ENCODE data around the gene NCAM1.

Gene NCAM1

DNA sequence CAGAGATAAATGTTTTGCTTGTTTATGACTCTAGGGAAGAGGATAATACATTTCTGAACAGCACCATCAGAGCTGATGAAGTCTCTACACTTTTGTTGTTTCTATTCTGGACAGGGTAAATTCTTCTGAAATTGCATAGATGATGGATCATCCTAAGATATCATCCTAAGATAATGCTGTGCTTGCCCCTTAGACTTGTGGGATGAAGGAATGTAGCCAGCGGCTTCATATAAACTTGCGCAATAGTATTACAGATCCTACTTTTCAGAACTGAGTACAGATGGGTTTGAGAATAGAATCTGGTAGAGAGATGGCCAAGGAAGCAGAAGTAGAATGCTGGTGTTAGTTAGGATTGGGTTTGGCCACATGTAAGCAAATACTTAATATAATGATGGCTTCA is 61.0 kb downstream of the NCAM1 start:
- H3K4me1 ChIP-seq, result no peaks in the 10 kb centered on the region
- H2AFZ ChIP-seq, result no peak overlapping the region
- TF ChIP-seq, protein P1, sequence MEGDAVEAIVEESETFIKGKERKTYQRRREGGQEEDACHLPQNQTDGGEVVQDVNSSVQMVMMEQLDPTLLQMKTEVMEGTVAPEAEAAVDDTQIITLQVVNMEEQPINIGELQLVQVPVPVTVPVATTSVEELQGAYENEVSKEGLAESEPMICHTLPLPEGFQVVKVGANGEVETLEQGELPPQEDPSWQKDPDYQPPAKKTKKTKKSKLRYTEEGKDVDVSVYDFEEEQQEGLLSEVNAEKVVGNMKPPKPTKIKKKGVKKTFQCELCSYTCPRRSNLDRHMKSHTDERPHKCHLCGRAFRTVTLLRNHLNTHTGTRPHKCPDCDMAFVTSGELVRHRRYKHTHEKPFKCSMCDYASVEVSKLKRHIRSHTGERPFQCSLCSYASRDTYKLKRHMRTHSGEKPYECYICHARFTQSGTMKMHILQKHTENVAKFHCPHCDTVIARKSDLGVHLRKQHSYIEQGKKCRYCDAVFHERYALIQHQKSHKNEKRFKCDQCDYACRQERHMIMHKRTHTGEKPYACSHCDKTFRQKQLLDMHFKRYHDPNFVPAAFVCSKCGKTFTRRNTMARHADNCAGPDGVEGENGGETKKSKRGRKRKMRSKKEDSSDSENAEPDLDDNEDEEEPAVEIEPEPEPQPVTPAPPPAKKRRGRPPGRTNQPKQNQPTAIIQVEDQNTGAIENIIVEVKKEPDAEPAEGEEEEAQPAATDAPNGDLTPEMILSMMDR (IDR thresholded peaks at IDR 0.05), result no peak
- H3K36me3 ChIP-seq (ENCODE audit: control insufficient read depth, insufficient read depth, low read length), result no peaks in the 10 kb centered on the region
- no peak overlapping the region for H3K27ac ChIP-seq
- H3K79me2 ChIP-seq, result no peaks in the 10 kb centered on the region
- H3K9me3 ChIP-seq (ENCODE audit: control insufficient read depth, low read length), result no peaks in the 10 kb centered on the region
- H3K9ac ChIP-seq, result no peak overlapping the region
- H3K4me3 ChIP-seq (ENCODE audit: low read depth, low read length), result no peak overlapping the region
- H3K4me2 ChIP-seq (ENCODE audit: low read length), result no peak overlapping the region
- H3K27me3 ChIP-seq (ENCODE audit: control insufficient read depth, insufficient read depth, low read length), result no peaks in the 10 kb centered on the region

DNA sequence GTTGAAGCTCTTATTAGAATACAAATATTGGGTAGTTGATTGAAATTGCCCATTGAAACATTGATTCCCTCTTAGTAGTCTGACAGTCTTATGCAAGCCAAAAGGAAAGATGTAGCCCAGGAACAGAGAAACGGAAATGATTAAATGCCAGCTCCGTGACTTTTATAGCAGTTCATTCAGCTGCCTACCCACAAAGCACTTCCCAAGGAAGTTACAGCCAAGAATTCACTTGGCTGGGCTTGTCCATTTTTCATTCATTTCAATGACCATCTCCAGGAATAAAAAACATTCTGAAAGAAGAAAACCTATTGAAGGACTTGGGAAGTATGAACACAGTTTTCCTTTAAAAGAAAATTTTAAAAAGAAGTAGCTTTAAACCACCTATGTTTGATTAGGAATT is 62.0 kb downstream of the NCAM1 start:
- Histone ChIP-seq H3K27ac (no peak overlapping the region), H3K9ac (no peak overlapping the region), H3K27me3 (ENCODE audit: control insufficient read depth, insufficient read depth, low read length) (no peaks in the 10 kb centered on the region), H3K79me2 (no peaks in the 10 kb centered on the region), H3K4me1 (no peaks in the 10 kb centered on the region), H3K9me3 (ENCODE audit: control insufficient read depth, low read length) (no peaks in the 10 kb centered on the region), H2AFZ (no peak overlapping the region), H3K36me3 (ENCODE audit: control insufficient read depth, insufficient read depth, low read length) (no peaks in the 10 kb centered on the region), H3K4me2 (ENCODE audit: low read length) (no peak overlapping the region), H3K4me3 (ENCODE audit: low read depth, low read length) (no peak overlapping the region)
- TF ChIP-seq, protein P1 (IDR thresholded peaks at IDR 0.05), result no peak

DNA sequence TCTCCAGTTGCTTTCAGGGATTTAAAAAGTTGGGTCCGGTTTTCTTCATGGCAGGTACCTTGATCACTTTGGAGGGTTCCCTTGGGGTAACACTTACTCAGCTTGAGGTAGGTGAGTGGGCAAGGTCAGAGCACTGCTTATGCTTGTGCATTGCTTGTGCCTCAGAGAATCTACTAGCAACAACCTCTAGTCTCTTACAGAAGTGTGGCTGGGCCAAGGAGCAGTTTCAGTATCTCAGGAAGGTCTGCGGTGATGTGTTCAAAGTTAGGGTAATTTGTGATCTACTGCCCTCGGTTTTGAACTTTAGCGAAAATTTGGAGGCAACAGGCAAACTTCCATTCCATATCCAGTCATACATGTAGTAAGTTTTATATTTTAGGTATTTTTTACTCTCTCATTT is 62.8 kb downstream of the NCAM1 start:
- no peaks in the 10 kb centered on the region for H3K79me2 ChIP-seq
- H3K36me3 ChIP-seq (ENCODE audit: control insufficient read depth, insufficient read depth, low read length), result no peaks in the 10 kb centered on the region
- H2AFZ ChIP-seq, result no peak overlapping the region
- no peaks in the 10 kb centered on the region for H3K9me3 ChIP-seq (ENCODE audit: control insufficient read depth, low read length)
- H3K27ac ChIP-seq, result no peak overlapping the region
- no peak overlapping the region for H3K4me2 ChIP-seq (ENCODE audit: low read length)
- H3K4me3 ChIP-seq (ENCODE audit: low read depth, low read length), result no peak overlapping the region
- no peak overlapping the region for H3K9ac ChIP-seq
- H3K4me1 ChIP-seq, result no peaks in the 10 kb centered on the region
- TF ChIP-seq, protein P1 (IDR thresholded peaks at IDR 0.05), result no peak
- no peaks in the 10 kb centered on the region for H3K27me3 ChIP-seq (ENCODE audit: control insufficient read depth, insufficient read depth, low read length)

DNA sequence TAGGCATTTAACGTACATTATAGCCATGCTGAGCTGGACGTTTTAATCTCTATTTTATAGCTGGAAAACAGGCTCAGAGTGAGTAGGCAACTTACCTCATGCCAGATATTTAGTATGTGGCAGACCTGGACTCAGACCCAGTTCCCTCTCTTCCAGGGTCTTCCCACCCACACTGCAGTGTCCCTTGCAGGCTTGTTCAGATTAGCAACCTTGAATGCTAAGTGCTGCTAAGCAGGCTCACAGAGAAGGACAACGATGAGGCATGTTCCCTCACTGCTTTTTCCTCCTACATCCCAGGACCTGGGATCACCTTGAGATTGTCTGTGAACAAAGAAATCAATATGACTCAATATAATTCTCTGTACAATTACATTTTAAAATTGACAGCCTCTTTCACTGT is 65.6 kb downstream of the NCAM1 start:
- TF ChIP-seq, protein P1 (IDR thresholded peaks at IDR 0.05), result no peak
- Histone ChIP-seq H3K79me2 (no peaks in the 10 kb centered on the region), H3K9ac (no peak overlapping the region), H3K9me3 (ENCODE audit: control insufficient read depth, low read length) (no peaks in the 10 kb centered on the region), H2AFZ (no peak overlapping the region), H3K27me3 (ENCODE audit: control insufficient read depth, insufficient read depth, low read length) (no peaks in the 10 kb centered on the region), H3K4me3 (ENCODE audit: low read depth, low read length) (no peak overlapping the region), H3K36me3 (ENCODE audit: control insufficient read depth, insufficient read depth, low read length) (no peaks in the 10 kb centered on the region), H3K4me2 (ENCODE audit: low read length) (no peak overlapping the region), H3K27ac (no peak overlapping the region), H3K4me1 (no peaks in the 10 kb centered on the region)

DNA sequence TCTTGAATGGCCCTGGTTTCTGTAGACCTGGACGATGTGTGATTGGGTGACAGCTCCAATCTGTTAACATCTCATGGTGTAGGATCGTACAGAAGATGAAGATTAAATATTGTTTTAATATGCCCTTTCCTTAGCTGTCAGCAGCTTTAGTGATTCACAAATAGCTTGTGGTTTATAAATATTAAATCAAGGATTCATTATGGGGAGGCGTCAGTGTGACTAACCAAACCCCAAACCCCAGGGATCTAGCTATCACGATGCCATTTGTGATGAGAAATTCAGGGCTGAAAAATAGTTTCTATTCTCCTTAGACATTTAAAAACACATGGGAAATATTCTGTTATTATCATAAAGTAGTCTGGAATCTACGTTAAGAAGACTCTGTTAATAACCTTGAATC is 73.4 kb downstream of the NCAM1 start:
- Histone ChIP-seq H3K27me3 (ENCODE audit: control insufficient read depth, insufficient read depth, low read length) (no peaks in the 10 kb centered on the region), H3K4me3 (ENCODE audit: low read depth, low read length) (no peak overlapping the region), H3K4me2 (ENCODE audit: low read length) (no peak overlapping the region), H3K9me3 (ENCODE audit: control insufficient read depth, low read length) (no peaks in the 10 kb centered on the region), H3K9ac (no peak overlapping the region), H3K79me2 (no peaks in the 10 kb centered on the region), H3K27ac (no peak overlapping the region), H3K4me1 (no peaks in the 10 kb centered on the region), H2AFZ (no peak overlapping the region), H3K36me3 (ENCODE audit: control insufficient read depth, insufficient read depth, low read length) (no peaks in the 10 kb centered on the region)
- TF ChIP-seq, protein P1 (IDR thresholded peaks at IDR 0.05), result no peak
